H9 (cell line): ENCODE results near the gene GALNS. TPM values are rescaled to one million over a fixed set of nuclear protein-coding genes. Genes with fewer than 3 reads are reported as not detected.

Experiments used
- DNase-seq: peaks from one replicate; pipeline ENCODE4 v3.0.0-alpha.2; 2017
- H2AFZ ChIP-seq: one replicate; pipeline ENCODE4 v1.6.1; 2013; ENCODE audit warnings: mild to moderate bottlenecking, low read length, control low read depth, moderate library complexity
- H2AK5ac ChIP-seq: 2 replicates; pipeline ENCODE4 v1.6.1; 2013; ENCODE audit warnings: low read length, control low read depth, mixed read lengths; ENCODE audit not compliant: insufficient read length
- H2BK120ac ChIP-seq: one replicate; pipeline ENCODE4 v1.6.1; 2013; ENCODE audit warnings: low read depth, mild to moderate bottlenecking, low read length, control low read depth, inconsistent platforms; ENCODE audit not compliant: poor library complexity, severe bottlenecking
- H2BK12ac ChIP-seq: 2 replicates; pipeline ENCODE4 v1.6.1; 2013; ENCODE audit warnings: low read length, control low read depth, mixed read lengths, low read depth; ENCODE audit not compliant: insufficient read length
- H2BK15ac ChIP-seq: 2 replicates; pipeline ENCODE4 v1.6.1; 2013; ENCODE audit warnings: low read depth, low read length, control low read depth
- H2BK20ac ChIP-seq: one replicate; pipeline ENCODE4 v1.6.1; 2013; ENCODE audit warnings: low read depth, mild to moderate bottlenecking, low read length, control low read depth, inconsistent platforms; ENCODE audit not compliant: poor library complexity, severe bottlenecking
- H2BK5ac ChIP-seq: 2 replicates; pipeline ENCODE4 v1.6.1; 2013; ENCODE audit warnings: low read length, control low read depth, mixed read lengths; ENCODE audit not compliant: insufficient read length
- H3K14ac ChIP-seq: 2 replicates; pipeline ENCODE4 v1.6.1; 2013; ENCODE audit warnings: low read length, control low read depth; ENCODE audit not compliant: insufficient read depth
- H3K18ac ChIP-seq: 2 replicates; pipeline ENCODE4 v1.6.1; 2013; ENCODE audit warnings: low read depth, mild to moderate bottlenecking, mixed read lengths, low read length, control low read depth; ENCODE audit not compliant: insufficient read length
- H3K23ac ChIP-seq: 2 replicates; pipeline ENCODE4 v1.6.1; 2013; ENCODE audit warnings: low read length, control low read depth, mixed read lengths, low read depth; ENCODE audit not compliant: insufficient read length
- H3K23me2 ChIP-seq: 2 replicates; pipeline ENCODE4 v1.6.1; 2013; ENCODE audit warnings: low read depth, mild to moderate bottlenecking, mixed read lengths, low read length, control low read depth; ENCODE audit not compliant: insufficient read length, poor library complexity, severe bottlenecking
- H3K27ac ChIP-seq: 2 replicates; pipeline ENCODE4 v1.5.1; 2013; ENCODE audit warnings: low read length, control low read depth, mixed read lengths, low read depth; ENCODE audit not compliant: insufficient read length
- H3K27me3 ChIP-seq: 2 replicates; pipeline ENCODE4 v1.6.1; 2013; ENCODE audit warnings: low read length, control low read depth, inconsistent platforms; ENCODE audit not compliant: insufficient read depth
- H3K4ac ChIP-seq: 2 replicates; pipeline ENCODE4 v1.6.1; 2013; ENCODE audit warnings: low read depth, mild to moderate bottlenecking, control low read depth, inconsistent platforms, low read length, moderate library complexity
- H3K4me1 ChIP-seq: 2 replicates; pipeline ENCODE4 v1.6.1; 2013; ENCODE audit warnings: low read length, control low read depth, inconsistent platforms; ENCODE audit not compliant: insufficient read depth
- H3K4me2 ChIP-seq: 2 replicates; pipeline ENCODE4 v1.6.1; 2013; ENCODE audit warnings: low read length, control low read depth, mixed read lengths; ENCODE audit not compliant: insufficient read length, insufficient read depth
- H3K56ac ChIP-seq: 2 replicates; pipeline ENCODE4 v1.6.1; 2013; ENCODE audit warnings: low read depth, mild to moderate bottlenecking, mixed read lengths, low read length, control low read depth; ENCODE audit not compliant: insufficient read length
- H3K79me1 ChIP-seq: 2 replicates; pipeline ENCODE4 v1.6.1; 2013; ENCODE audit warnings: low read depth, mild to moderate bottlenecking, moderate library complexity, low read length, control low read depth, inconsistent platforms; ENCODE audit not compliant: insufficient read depth, poor library complexity, severe bottlenecking
- H3K79me2 ChIP-seq: 2 replicates; pipeline ENCODE4 v1.6.1; 2013; ENCODE audit warnings: low read length, control low read depth, inconsistent platforms; ENCODE audit not compliant: insufficient read depth
- H3K9ac ChIP-seq: 2 replicates; pipeline ENCODE4 v1.6.1; 2013; ENCODE audit warnings: low read length, control low read depth, mixed read lengths; ENCODE audit not compliant: insufficient read length; ENCODE audit errors: extremely low read depth
- H3K9me3 ChIP-seq: one replicate; pipeline ENCODE4 v1.6.1; 2013; ENCODE audit warnings: low read depth, low read length, inconsistent platforms; ENCODE audit not compliant: control insufficient read depth
- H3T11ph ChIP-seq: one replicate; pipeline ENCODE4 v1.6.1; 2013; ENCODE audit warnings: mild to moderate bottlenecking, low read length, control low read depth, inconsistent platforms
- H4K20me1 ChIP-seq: one replicate; pipeline ENCODE4 v1.6.1; 2013; ENCODE audit not compliant: control insufficient read depth, insufficient read length, insufficient read depth
- H4K5ac ChIP-seq: 2 replicates; pipeline ENCODE4 v1.6.1; 2013; ENCODE audit warnings: low read depth, mild to moderate bottlenecking, mixed read lengths, low read length, control low read depth; ENCODE audit not compliant: insufficient read length
- H4K8ac ChIP-seq: replicated peaks from 2 replicates; pipeline ENCODE4 v1.6.1; 2013; ENCODE audit warnings: low read length, control low read depth, mixed read lengths, low read depth; ENCODE audit not compliant: insufficient read length
- H4K91ac ChIP-seq: 2 replicates; pipeline ENCODE4 v1.6.1; 2013; ENCODE audit warnings: low read depth, mild to moderate bottlenecking, moderate library complexity, mixed read lengths, low read length, control low read depth; ENCODE audit not compliant: insufficient read length
- H3K27ac Mint-ChIP-seq, 3 experiments: 2 replicates in 2 of 3; 3 replicates in 1 of 3; pipeline ENCODE4 v1.8.0; 2020 to 2021; ENCODE audit warnings: mixed read lengths in 3 of 3, mild to moderate bottlenecking in 1 of 3, moderate library complexity in 1 of 3
- H3K27me3 Mint-ChIP-seq: 2 replicates; pipeline ENCODE4 v1.8.0; 2021; ENCODE audit warnings: low read depth, mild to moderate bottlenecking, moderate library complexity, mixed read lengths
- H3K36me3 Mint-ChIP-seq, 3 experiments: 2 replicates in 2 of 3; 3 replicates in 1 of 3; pipeline ENCODE4 v1.8.0; 2020 to 2021; ENCODE audit warnings: low read depth in 3 of 3, mixed read lengths in 3 of 3; ENCODE audit not compliant: insufficient read depth in 1 of 3
- H3K4me1 Mint-ChIP-seq, 2 experiments: 2 replicates each; pipeline ENCODE4 v1.8.0; 2020; ENCODE audit warnings: mixed read lengths in 2 of 2
- H3K4me3 Mint-ChIP-seq, 2 experiments: 2 replicates in 1 of 2; 3 replicates in 1 of 2; pipeline ENCODE4 v1.8.0; 2020 to 2021; ENCODE audit warnings: mild to moderate bottlenecking in 2 of 2, mixed read lengths in 2 of 2, moderate library complexity in 1 of 2
- H3K9me3 Mint-ChIP-seq, 2 experiments: 2 replicates in 1 of 2; 3 replicates in 1 of 2; pipeline ENCODE4 v1.8.0; 2020; ENCODE audit warnings: mild to moderate bottlenecking in 2 of 2, mixed read lengths in 2 of 2, moderate library complexity in 1 of 2
- WGBS: extraction: QIAGEN DNeasy Blood & Tissue Kit; methylation state at CpG from one replicate; pipeline ENCODE4 v1.1.7; 2013; ENCODE audit warnings: missing lambda C conversion rate, low lambda C conversion rate, mixed read lengths; ENCODE audit not compliant: insufficient read length; ENCODE audit errors: extremely low coverage; 5-methylcytosine and 5-hydroxymethylcytosine counted together
- total RNA-seq: library from RNA; stranded (reverse); gene quantifications from 2 replicates; pipeline ENCODE4 v1.2.1, GENCODE V29; 2021
- TF ChIP-seq, protein P1 (sequence below): fragments of 200-600 bp; sonication (generic); conservative IDR thresholded peaks from 3 replicates; pipeline ENCODE4 v1.8.0; 2021; ENCODE audit warnings: antibody characterized with exemption, mild to moderate bottlenecking

Gene GALNS
- total RNA-seq, 1 experiment from 2014 or later: 20.3 TPM

- no peak overlapping the region for H3K4me2 ChIP-seq
- TF ChIP-seq, protein P1, sequence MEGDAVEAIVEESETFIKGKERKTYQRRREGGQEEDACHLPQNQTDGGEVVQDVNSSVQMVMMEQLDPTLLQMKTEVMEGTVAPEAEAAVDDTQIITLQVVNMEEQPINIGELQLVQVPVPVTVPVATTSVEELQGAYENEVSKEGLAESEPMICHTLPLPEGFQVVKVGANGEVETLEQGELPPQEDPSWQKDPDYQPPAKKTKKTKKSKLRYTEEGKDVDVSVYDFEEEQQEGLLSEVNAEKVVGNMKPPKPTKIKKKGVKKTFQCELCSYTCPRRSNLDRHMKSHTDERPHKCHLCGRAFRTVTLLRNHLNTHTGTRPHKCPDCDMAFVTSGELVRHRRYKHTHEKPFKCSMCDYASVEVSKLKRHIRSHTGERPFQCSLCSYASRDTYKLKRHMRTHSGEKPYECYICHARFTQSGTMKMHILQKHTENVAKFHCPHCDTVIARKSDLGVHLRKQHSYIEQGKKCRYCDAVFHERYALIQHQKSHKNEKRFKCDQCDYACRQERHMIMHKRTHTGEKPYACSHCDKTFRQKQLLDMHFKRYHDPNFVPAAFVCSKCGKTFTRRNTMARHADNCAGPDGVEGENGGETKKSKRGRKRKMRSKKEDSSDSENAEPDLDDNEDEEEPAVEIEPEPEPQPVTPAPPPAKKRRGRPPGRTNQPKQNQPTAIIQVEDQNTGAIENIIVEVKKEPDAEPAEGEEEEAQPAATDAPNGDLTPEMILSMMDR: no peak
These were observed 29.0 kb upstream of the GALNS start for GRCh38 chr16:88885693-88886280.

More at GRCh38 chr16:88885693-88886280, 29.0 kb upstream of the GALNS start:
- Histone ChIP-seq H3K27ac (no peak overlapping the region), H2BK15ac (no peak overlapping the region), H3K27me3 (no peaks in the 10 kb centered on the region), H2AK5ac (no peak overlapping the region), H3K56ac (no peak overlapping the region), H3K18ac (no peak overlapping the region), H3K23me2 (no peaks in the 10 kb centered on the region), H4K91ac (no peak overlapping the region), H2BK5ac (no peak overlapping the region), H3K14ac (no peak overlapping the region; the same call in 1 of the 2 replicates), H2BK12ac (no peak overlapping the region), H3K9me3 (no peaks in the 10 kb centered on the region), H4K20me1 (no peaks in the 10 kb centered on the region), H2AFZ (no peak overlapping the region), H3T11ph (no peak overlapping the region), H3K79me2 (no peaks in the 10 kb centered on the region), H2BK120ac (no peak overlapping the region), H4K8ac (no peak overlapping the region), H4K5ac (no peak overlapping the region), H3K4me1 (no peaks in the 10 kb centered on the region), H2BK20ac (no peak overlapping the region), H3K23ac (no peak overlapping the region), H3K4ac (no peak overlapping the region), H3K9ac (no peak overlapping the region), H3K79me1 (no peaks in the 10 kb centered on the region)
- peaks cover 0 to 4% of the 10 kb centered on the region in 2 experiments; a peak in 1 of 4 replicates for H3K4me1 Mint-ChIP-seq
- no peak overlapping the region for H3K4me3 Mint-ChIP-seq
- no peak for DNase-seq
- WGBS: no CpG with 5 or more reads among the region's 28 CpGs
- H3K9me3 Mint-ChIP-seq: peaks cover 0 to 8% of the 10 kb centered on the region in 2 experiments; a peak in 4 of 5 replicates
- H3K27ac Mint-ChIP-seq: no peak overlapping the region; a peak in 1 of 7 replicates
- no peaks in the 10 kb centered on the region for H3K36me3 Mint-ChIP-seq
- peaks cover 11% of the 10 kb centered on the region for H3K27me3 Mint-ChIP-seq
